WTC11 (cell line): Measurements from ENCODE around the gene PPP1R16B. TPM values are rescaled to one million over a fixed set of nuclear protein-coding genes. Genes with fewer than 3 reads are reported as not detected.
"Not testable (repeated sequence)": the region's sequence is repeated elsewhere in the genome, so short reads cannot be mapped to it uniquely, and the experiment has no call there.

ENCODE experiments used
- ATAC-seq: fragments of 200-7000 bp; cut with Tn5 transposase; 2 replicates; pipeline ENCODE4 v1.10.0; 2021; ENCODE audit warnings: mild to moderate bottlenecking, moderate library complexity
- CTCF ChIA-PET: fragments of 300-600 bp; sonication (Branson Sonifier 250); formaldehyde crosslinking; loops from one replicate; lab custom pipeline; 2021; ENCODE audit warnings: antibody characterized with exemption; lab: Charles Lee
- POLR2A ChIA-PET: fragments of 350-600 bp; sonication (Branson Sonifier 250); formaldehyde crosslinking; loops from one replicate; lab custom pipeline; 2021; ENCODE audit warnings: antibody characterized with exemption; lab: Charles Lee
- DNase-seq: peaks from one replicate; pipeline ENCODE4 v3.0.0; 2021; ENCODE audit warnings: low spot score
- H3K27ac Mint-ChIP-seq: 2 replicates; pipeline ENCODE4 v1.8.0; 2021; ENCODE audit warnings: mixed read lengths
- H3K27me3 Mint-ChIP-seq: 2 replicates; pipeline ENCODE4 v1.8.0; 2021; ENCODE audit warnings: low read depth, mild to moderate bottlenecking, moderate library complexity, mixed read lengths
- H3K36me3 Mint-ChIP-seq: 2 replicates; pipeline ENCODE4 v1.8.0; 2021; ENCODE audit warnings: mixed read lengths
- H3K4me1 Mint-ChIP-seq: 2 replicates; pipeline ENCODE4 v1.8.0; 2022; ENCODE audit warnings: mixed read lengths
- H3K4me3 Mint-ChIP-seq: 2 replicates; pipeline ENCODE4 v1.8.0; 2021; ENCODE audit warnings: mild to moderate bottlenecking, moderate library complexity, mixed read lengths
- H3K9me3 Mint-ChIP-seq: 2 replicates; pipeline ENCODE4 v1.8.0; 2021; ENCODE audit warnings: mixed read lengths
- FOXK1 ChIP-seq: sonication (generic); formaldehyde crosslinking; IDR thresholded peaks from 2 replicates; pipeline ENCODE4 v1.8.0; 2022; ENCODE audit warnings: mild to moderate bottlenecking, moderate library complexity, missing genetic modification reagents
- FOXP4 ChIP-seq: sonication (generic); formaldehyde crosslinking; IDR thresholded peaks from 2 replicates; pipeline ENCODE4 v1.8.0; 2022; ENCODE audit warnings: mild to moderate bottlenecking, missing genetic modification reagents
- MXD4 ChIP-seq: fragments of 250-450 bp; sonication (Bioruptor Pico); IDR thresholded peaks from 2 replicates; pipeline ENCODE4 v1.8.0; 2021; ENCODE audit warnings: mild to moderate bottlenecking, moderate library complexity, borderline replicate concordance
- STAT6 ChIP-seq: sonication (generic); formaldehyde crosslinking; conservative IDR thresholded peaks from 2 replicates; pipeline ENCODE4 v1.8.1; 2023; ENCODE audit warnings: mild to moderate bottlenecking, low read depth, missing genetic modification reagents, moderate library complexity
- TEAD1 ChIP-seq: sonication (generic); formaldehyde crosslinking; IDR thresholded peaks from 2 replicates; pipeline ENCODE4 v1.8.0; 2022; ENCODE audit warnings: mild to moderate bottlenecking, missing genetic modification reagents
- TP53 ChIP-seq: sonication (generic); formaldehyde crosslinking; IDR thresholded peaks from 2 replicates; pipeline ENCODE4 v1.8.1; 2023; ENCODE audit warnings: mild to moderate bottlenecking, missing genetic modification reagents
- ZNF121 ChIP-seq: sonication (generic); formaldehyde crosslinking; IDR thresholded peaks from 2 replicates; pipeline ENCODE4 v1.8.0; 2023; ENCODE audit warnings: missing genetic modification reagents
- ZNF219 ChIP-seq: sonication (generic); formaldehyde crosslinking; IDR thresholded peaks from 2 replicates; pipeline ENCODE4 v1.8.0; 2023; ENCODE audit warnings: missing genetic modification reagents, mild to moderate bottlenecking, borderline replicate concordance
- ZNF263 ChIP-seq: sonication (generic); formaldehyde crosslinking; IDR thresholded peaks from 2 replicates; pipeline ENCODE4 v1.8.1; 2022; ENCODE audit warnings: low read depth, mild to moderate bottlenecking, moderate library complexity, missing genetic modification reagents
- ZNF281 ChIP-seq: sonication (generic); formaldehyde crosslinking; IDR thresholded peaks from 2 replicates; pipeline ENCODE4 v1.8.0; 2023; ENCODE audit warnings: mild to moderate bottlenecking, missing genetic modification reagents
- ZNF532 ChIP-seq: fragments of 250-450 bp; sonication (Bioruptor Pico); IDR thresholded peaks from 2 replicates; pipeline ENCODE4 v1.9.0; 2021; ENCODE audit warnings: mild to moderate bottlenecking, borderline replicate concordance
- ZNF671 ChIP-seq: fragments of 250-450 bp; sonication (Bioruptor Pico); IDR thresholded peaks from 2 replicates; pipeline ENCODE4 v1.8.0; 2021; ENCODE audit warnings: mild to moderate bottlenecking
- total RNA-seq: library from RNA; stranded (reverse); gene quantifications from 3 replicates; pipeline ENCODE4 v1.2.3, GENCODE V29; 2021

The PPP1R16B gene
- total RNA-seq, 1 experiment from 2014 or later = 12.0 TPM

GRCh38 chr20:38791291-38791690 lies 14.2 kb upstream of the PPP1R16B start:
- Mint-ChIP-seq H3K9me3 (no peaks in the 10 kb centered on the region), H3K36me3 (no peaks in the 10 kb centered on the region), H3K27me3 (peaks cover 5% of the 10 kb centered on the region; the same call in 1 of the 2 replicates), H3K4me3 (no peak overlapping the region), H3K27ac (no peak overlapping the region), H3K4me1 (no peaks in the 10 kb centered on the region)
- no peak for TF ChIP-seq ZNF532 (CRISPR knock-in tag)
- TF ChIP-seq STAT6 (CRISPR knock-in tag) = no peak
- TF ChIP-seq ZNF263 (CRISPR knock-in tag) = no peak
- no peak for TF ChIP-seq FOXP4 (CRISPR knock-in tag)
- TF ChIP-seq ZNF281 (CRISPR knock-in tag) = no peak
- no peak for TF ChIP-seq FOXK1
- no peak for TF ChIP-seq TEAD1 (CRISPR knock-in tag)
- TF ChIP-seq ZNF121 (CRISPR knock-in tag) = no peak
- TF ChIP-seq MXD4 (CRISPR knock-in tag) = no peak
- POLR2A ChIA-PET = no interaction called here
- ATAC-seq (no peak), DNase-seq (no peak)
- CTCF ChIA-PET = interaction anchor here (0.7 to 3.5 kb wide), 6 partner anchors 36 to 1565 kb away, joined by 3 to 40 read pairs (median 6); partner anchors contain the start of gene SLC32A1

- no peaks in the 10 kb centered on the region for H3K4me1 Mint-ChIP-seq
- H3K4me3 Mint-ChIP-seq = no peak overlapping the region
- ATAC-seq = no peak
- ChIA-PET CTCF (interaction anchor here (1.0 to 3.5 kb wide), 3 partner anchors 14 to 102 kb away, joined by 3 to 40 read pairs (median 23); partner anchors contain the start of genes PPP1R16B and SLC32A1), POLR2A (no interaction called here)
- H3K27me3 Mint-ChIP-seq = peaks cover 5% of the 10 kb centered on the region; the same call in 1 of the 2 replicates
- no peaks in the 10 kb centered on the region for H3K9me3 Mint-ChIP-seq
- DNase-seq = no peak
- TF ChIP-seq ZNF219 (CRISPR knock-in tag) (no peak), TP53 (no peak), ZNF671 (CRISPR knock-in tag) (no peak)
- no peaks in the 10 kb centered on the region for H3K36me3 Mint-ChIP-seq
- no peak overlapping the region for H3K27ac Mint-ChIP-seq
Measured at GRCh38 chr20:38791940-38792339, 13.6 kb upstream of the PPP1R16B start.

GRCh38 chr20:38794057-38794456 lies 11.4 kb upstream of the PPP1R16B start:
- CTCF ChIA-PET, H3K4me3 Mint-ChIP-seq, H3K4me1 Mint-ChIP-seq, POLR2A ChIA-PET, H3K27ac Mint-ChIP-seq, DNase-seq, ATAC-seq, H3K36me3 Mint-ChIP-seq, H3K9me3 Mint-ChIP-seq: not testable (repeated sequence)
- peaks cover 12% of the 10 kb centered on the region for H3K27me3 Mint-ChIP-seq
